Measurements from ENCODE around the gene SUGCT.

Gene SUGCT

DNA sequence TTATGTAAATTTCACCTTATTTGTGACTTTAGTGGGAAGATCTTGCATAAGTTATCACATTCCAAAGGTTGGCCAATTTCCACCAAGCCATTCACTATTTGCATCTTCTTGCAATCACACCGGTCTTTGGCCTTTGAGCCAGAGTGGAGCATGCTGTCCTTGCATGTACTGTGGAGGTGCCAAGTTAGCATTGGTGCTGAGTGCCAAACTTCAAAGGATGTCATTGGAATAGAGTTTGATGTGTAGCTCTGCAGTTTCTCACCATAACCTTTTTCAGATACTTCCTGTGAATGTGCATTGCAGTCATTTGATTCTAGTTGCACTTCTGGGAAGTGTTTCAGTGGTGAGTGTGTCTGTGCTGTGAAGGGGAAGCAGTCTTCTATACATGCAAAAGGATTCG lies 620.6 kb downstream of the SUGCT start:
- DNase-seq: no peak

DNA sequence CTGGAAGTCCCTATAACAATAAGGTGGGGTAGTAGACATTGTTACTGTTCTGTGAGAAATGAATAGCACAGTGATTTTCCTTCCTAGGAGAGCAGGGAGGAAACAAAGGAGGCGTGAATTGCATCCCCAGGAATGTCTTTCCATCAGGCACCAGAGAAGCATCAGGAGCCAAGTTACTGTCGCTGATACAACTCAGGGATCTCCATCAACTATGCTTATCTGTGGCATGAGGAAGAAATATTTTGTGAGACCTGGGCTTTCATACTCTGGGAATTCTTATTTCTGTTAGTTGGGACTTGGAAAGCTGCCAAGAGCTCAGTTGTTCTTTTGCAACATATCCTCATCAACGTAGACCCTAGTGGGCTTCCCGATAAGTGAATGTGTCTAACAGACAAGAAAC lies 622.3 kb downstream of the SUGCT start:
- no peak for DNase-seq

DNA sequence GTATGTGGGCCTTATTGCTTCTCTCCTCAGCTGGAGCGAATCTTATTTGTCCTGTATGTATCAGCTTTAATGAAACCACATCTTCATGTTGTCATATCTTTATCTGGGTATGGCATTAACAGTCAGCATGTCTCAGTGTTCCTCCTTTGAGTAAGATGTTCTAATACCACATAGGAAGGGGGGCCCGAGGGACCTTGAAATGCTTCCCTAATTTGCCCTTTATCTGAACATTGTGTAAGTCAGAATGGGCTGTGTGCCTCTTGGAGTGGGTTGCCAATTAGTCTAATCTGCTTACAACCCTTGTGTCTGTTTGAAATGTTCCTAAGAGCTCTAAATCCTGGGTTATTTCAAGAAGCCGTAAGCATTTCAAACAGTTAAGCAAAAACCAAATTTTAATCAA lies 623.8 kb downstream of the SUGCT start:
- no peak for DNase-seq

DNA sequence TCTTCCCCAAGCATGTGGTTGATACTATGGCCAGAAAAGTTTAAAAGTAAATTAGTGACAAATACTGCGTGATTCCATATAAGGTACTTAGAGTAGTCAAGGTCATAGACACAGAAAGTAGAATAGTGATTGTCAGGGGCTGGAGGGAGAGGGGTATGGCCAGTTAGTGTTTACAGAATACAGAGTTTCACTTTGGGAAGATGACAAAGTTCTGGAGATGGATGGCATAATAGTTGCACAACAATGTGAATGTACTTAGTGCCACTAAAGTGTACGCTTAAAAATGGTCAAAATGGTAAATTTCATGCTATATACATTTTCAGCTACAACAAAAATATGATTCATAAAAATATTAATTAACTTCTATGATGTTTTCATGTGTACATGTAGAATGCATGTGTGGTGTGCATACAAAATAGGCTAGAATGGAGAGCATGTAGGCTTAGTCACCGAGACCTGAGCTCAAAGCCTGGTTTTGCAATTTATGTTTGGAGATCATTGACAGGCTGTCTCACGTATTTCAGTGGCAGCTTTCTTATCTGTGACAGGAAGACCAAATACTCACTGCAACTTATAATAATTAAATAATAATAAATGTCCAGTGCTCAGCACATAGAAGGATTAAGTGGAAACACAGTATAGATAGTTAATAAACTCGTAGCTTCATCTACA lies 625.6 kb downstream of the SUGCT start:
- no peak for DNase-seq

DNA sequence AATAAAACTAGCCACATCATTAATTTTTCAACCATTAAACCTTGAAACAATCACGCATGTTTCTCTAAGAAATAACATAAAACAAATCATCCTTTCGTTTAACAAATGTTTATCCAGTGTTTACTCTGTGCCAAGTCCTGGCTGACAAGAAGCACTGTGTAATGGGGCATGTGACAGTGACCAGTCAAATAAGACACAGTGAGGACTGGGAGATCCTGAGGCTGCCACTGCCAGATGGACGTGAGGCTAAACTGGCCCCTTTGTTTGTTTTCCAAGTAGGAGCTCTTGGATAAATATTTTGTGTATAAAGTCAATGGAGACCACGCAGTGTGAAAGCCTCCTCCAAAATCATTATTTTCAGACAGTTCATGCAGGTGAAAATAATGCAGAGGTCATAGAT lies 626.2 kb downstream of the SUGCT start:
- DNase-seq: no peak

DNA sequence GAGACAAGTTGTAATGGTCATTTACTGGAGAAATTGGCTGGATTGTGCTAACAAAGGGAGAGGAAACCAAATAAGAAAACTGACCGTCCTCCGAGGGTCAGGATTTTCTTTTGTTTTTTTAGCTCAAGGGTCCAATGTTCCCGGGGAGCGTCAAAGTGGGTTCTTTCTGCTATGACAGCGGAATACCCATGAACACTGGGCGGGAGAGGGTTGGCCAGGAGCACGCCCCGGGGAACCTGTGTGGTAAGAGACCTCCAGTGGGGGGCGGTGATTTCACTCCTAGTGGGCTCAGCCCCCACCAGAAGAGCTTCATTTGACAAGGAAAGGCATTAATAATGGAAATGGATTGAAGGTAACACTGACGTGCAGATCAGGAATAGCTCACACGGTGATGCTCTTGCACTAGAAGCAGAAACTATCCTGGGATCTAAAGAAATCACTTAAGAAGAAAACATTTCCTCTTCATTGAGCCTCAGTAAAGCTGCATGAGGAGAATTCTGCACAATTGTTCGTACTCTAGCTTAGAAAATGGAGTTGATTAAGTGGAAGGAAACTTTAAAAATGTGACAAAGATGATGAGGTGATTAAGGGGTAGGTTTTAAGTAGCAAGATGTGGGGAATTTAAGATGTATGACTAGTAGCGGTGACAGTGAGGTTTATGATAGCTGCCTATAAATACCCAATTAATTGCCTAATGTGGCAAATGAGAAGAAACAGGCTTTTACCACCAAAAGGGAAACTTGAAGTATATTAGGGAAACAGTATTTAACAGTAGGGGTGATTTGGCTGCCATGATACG lies 627.2 kb downstream of the SUGCT start:
- DNase-seq: no peak

DNA sequence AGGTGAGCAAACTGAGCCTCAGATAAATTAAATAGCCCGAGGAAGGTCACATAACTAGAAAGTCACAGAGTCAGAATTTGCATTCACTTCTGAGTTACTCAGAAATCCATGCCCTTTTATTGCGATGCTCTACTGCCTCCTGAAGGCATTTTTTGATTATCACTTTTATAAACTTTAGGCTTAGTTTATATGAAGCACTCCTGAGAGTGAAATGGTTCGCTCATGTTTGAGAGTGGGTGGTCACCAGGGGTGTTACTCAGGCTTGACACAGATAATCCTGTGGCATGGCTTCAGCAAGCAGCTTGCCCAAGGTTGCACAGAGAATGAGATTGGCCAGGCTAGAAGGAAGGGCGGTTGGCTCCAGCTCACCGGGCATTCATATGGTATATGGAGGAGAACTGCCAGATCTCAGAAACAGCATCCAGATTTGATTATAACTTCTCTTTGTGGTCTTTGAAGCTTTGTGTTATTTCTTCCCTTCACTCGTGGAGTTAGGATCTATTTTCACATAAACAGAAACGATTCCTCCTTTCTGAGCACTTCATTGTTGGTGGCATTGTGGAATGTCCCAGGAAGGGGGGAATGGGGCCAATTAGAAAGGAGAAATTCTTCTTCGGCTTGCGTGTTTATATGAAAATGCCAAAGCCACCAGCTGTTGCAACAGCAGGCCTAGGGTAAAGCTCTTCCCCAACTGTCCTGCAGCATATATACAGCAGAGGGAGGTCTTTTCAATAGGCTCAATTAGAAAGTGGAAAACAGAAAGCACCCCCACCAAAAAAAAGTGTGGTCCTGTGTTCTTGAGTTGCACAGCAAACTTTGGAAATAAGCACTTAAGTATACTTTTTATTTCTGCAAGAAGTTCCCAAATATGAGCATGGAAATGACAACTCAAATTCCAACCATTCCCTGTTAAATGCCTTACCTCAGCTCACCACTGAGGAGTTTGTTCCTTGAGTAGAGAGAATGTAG lies 628.8 kb downstream of the SUGCT start:
- no peak for DNase-seq

DNA sequence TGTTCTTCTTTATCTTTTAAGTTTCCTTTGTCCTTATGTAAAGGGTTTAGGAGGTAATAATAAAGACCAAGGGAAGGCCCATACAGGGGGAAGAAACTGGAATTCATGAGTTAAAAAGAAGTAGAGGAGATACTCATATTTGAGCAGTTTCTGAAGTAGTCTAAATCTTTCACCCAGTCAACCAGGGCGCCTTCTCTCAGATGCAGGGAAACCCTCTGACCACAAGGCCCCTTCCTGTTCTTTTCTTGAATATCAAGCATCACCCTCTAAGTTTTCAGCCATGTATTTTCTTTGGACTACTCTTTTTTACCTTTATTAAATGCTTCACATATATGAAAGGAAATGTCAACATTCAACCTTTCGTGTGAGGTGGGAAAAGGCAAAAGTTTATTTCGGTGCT lies 630.8 kb downstream of the SUGCT start:
- no peak for DNase-seq

DNA sequence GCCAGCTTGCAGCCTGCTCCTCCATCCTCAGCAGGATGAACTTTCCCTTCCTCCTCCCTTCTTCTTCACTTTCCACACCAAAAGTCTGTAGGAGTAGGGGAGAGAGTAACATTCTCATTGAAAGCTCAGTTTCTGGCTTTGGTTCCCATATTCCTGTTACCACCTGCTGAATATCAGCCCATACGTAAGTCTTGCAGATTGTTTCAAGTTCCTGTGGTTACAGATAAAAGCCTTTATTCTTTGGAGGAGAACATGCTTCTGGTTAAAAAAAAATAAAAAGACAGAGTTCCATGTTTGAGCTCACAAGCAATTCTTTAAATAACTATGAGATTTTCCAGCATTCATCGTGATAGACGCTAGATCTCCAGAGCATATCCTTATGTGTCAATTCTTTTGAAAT lies 637.3 kb downstream of the SUGCT start:
- DNase-seq: no peak

DNA sequence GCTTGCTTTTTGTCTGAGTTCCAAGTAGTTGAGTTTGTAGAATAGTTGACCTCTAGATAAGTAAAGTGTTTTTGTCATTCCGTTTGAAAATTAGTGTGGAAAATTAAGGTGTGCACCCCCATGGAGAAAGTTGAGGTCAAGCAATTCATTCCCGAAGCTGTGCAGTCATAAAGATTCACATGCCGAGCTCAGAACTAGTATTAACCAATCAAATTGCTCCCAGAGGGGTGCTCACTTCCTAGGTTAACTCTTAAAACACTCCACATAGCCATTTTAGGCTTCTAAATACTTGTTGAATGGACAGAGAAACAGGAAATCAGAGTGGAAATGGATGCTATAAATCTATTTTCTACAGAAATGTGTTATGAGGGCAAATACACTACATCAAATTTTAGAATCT lies 638.9 kb downstream of the SUGCT start:
- no peak for DNase-seq

DNA sequence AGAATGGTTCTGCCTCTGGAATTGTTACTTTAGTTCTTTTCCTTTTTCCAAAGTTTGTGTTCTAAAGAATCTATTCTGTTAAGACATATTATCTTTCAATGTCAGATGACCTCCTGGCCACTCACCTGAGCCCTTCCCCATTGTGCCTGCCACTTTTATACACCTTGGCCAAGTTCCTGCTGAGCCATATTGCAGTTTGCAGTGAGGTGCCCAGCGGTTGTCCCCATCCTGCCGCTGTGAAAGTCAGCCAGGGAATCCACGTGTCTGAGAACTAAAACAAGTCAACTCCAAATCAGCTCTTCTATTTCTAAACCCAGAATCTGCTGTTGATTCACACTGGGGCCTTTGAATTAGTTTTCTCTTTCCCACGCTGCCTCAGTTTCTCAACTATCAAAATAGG lies 641.1 kb downstream of the SUGCT start:
- DNase-seq: no peak

DNA sequence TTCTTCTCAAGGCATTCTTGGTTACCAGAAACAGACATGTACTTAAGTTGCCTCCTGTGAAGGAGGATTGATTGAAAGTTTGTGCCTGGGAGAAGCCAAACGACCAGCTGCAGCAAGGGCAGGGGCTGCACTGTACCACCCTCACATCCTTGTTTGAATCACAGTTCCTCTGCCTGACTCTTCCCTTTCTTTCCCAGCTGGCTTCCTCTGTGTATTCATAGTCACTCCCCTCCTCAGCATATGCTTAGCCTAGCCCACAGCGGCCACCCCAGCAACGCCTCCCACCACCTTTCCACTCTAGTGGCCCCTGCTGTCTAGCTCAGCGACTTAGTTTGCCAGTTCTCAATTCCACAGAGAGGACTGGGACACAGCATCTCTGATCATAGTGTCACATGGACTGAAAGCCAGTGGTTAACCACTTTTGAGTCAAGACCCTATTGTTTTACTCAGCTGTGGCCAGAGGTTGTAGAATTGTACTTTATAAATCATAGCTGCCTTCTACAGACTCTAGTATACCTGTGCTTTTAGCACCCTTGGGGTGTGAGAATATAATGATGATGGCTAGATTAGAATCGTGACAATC lies 643.0 kb downstream of the SUGCT start:
- no peak for DNase-seq

DNA sequence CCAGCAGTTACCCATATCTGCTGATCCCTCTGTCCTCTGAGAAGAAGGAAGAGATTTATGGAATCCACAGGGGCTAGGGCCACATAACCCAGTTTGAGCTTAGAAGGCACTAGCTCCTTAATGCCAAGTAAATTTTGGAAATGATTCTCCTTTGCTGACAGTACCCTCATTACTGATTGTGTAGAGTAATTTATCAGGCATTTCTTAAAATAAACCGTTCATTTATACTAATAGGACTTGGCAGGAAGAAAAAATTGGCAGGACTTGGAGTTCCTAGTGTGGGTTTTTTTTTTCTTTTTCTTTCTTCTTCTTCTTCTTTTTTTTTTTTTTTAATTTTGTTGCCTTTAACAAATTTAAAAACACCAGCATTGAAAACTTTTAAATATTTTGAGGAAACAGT lies 645.7 kb downstream of the SUGCT start:
- DNase-seq: no peak

DNA sequence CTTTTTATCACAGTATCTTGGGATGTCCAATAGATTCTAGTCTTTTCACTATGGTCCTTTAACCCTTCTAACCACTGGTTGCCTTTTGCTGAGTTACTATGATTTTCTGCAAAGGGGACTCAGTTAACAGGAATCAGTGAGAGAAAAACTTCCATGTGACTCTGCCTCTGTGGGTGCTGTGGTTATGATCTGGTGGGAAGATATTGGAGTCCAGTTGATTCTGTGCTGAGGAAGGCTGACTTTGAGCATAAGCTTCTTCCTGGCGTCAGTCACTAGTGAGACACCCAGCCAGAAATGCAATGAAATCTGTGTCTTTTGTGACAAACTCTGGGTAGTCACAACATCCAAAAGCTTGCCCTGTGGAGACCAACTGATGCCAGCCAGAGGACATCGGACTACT lies 648.0 kb downstream of the SUGCT start:
- DNase-seq: no peak

DNA sequence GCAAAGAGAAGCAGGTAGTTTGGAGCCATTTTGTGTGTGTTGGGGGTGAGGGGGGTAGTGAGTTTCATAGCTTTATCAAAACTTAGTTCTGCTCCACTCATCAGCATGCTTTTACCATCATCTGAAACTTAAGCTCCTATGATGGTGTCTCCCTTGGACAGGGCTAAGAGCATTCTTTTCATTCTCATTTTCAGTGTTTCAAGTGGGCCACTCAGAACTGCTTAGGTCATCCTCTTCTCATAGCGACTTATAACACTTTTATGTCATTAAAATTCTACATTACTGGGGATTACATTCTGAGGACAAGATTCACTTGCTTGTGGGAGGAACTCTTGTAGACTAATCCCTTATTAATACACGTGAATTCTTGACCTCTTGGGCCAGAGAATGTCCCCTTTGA lies 649.4 kb downstream of the SUGCT start:
- DNase-seq: no peak

DNA sequence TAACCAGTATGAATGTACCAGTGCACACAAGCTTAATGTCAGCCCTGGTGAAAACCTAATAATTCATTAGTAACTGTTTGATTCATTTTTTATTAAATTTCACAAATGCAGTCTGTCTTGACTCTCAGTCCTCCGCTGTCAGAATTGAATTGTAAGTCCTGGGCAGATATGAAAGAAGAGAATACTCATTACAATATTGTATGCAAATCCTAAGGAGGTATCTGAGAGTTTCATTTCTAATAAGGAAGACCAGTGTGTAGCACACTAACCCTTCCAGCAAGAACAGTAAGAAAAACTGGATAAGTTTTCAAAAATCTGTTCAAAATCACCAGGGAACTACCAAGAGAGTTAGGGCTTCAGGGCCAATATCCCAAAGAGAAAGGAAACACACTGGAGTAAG lies 652.1 kb downstream of the SUGCT start:
- DNase-seq: no peak

DNA sequence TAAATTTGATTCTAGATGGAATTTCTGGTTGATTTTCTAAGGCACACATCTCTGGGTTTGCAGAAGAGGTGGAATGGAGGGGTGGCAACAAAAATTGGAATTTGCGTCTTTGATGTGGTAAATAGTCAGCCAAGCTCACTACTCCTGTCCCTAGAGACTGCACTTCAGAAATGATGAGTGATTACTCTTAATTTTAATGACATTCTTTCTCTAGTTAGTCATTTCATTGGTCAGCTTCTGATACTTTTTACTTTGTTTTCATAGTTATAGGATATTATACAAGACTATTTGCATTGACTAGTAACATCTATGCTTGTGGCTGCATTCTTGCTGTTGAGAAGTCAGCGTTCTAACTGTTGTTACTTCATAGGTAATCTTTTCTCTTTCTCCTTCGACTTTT lies 658.3 kb downstream of the SUGCT start:
- DNase-seq: no peak

DNA sequence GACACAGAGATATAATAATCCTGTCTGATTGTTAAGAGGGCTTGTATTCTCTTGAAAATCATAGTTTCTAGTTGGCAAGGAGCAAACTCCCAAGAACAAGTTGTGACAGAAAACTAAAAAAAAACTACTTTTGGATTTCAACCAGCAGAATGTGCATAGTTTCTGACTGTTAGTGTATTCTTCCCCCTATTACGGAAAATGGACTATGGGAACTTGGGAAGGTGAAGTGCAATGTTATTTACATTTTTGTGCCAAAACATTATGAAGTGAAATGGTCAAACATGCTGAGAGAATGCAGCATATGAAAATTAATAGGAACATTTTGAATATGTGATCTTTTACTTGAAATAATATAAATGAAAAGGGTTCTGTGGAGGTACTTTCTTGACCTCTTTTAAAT lies 660.8 kb downstream of the SUGCT start:
- no peak for DNase-seq

DNA sequence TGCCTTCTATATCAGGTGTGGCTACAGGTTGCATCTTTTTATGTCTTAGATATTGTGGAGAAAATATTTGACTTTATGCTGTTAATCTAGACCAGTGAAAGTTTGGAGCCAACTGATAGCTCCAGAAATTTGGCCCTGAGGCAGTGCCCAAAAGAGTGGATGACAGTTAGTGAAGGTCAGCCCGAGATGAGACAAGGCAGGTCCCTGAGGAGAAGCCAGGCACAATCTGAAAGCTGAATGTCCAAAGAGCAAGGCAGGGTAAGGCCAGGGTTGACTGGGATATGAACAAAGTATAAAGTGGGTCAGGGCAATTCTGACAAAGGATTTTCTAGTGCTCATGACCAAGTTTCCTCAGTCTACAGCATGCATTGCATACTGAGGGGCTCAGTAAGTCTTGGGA lies 661.9 kb downstream of the SUGCT start:
- no peak for DNase-seq

DNA sequence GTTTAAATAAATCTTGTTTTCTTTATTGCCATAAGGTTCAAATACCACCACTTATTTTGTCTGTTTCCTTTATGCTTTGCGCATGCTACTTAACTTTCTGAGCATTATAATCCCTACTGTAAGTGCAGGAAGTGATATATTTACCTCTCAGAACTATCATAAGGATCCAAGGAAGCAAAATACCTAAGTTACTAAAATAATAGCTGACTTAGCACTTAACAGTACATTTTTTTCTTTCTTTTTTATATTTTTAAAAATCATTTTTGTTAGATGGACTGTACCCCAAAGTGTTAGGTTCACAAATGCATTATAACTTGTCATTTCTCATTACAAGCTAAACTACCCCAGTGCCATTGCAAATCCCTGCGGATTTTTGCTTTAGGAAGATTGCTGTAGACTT lies 663.8 kb downstream of the SUGCT start:
- no peak for DNase-seq

DNA sequence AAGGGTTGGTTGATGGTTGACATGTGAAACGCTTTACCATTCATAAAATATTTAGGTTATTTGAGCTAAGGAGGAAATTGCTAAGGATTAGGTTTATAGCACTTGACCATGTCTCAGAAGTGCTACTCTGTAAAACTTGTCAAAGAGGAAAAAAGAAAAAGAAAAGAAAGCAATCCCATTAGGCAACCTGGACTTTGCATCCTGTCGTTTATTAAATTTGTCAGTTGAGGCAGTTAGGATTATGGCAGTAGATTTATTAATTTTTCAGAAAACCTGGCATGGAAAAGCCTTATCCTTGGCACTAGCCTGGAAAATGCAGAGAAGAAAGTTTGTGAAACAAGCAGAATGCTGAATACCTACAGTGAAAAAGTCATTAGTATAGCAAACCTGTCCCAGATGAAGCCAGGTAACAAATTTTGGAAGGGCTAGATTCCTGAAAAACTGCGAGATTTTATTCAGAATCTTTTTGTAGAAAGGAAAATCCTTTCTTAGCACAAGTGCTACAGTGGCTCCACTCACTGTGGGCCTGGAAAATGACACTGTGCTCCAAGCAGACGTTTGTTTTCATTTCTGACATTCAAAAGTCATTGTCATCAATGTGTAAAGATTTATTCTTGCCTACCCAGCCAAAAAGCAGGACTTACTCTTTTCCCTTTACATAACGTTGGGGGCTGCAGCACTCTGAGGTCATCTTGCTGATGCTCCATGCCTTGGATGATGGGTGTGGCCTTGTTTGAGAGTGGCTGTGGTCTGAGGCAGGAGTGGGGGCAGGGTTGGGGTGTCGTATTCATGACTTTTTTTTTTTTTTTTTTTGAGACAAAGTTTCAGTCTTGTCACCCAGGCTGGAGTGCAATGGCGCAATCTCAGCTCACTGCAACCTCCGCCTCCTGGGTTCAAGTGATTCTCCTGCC lies 664.9 kb downstream of the SUGCT start:
- no peak for DNase-seq

DNA sequence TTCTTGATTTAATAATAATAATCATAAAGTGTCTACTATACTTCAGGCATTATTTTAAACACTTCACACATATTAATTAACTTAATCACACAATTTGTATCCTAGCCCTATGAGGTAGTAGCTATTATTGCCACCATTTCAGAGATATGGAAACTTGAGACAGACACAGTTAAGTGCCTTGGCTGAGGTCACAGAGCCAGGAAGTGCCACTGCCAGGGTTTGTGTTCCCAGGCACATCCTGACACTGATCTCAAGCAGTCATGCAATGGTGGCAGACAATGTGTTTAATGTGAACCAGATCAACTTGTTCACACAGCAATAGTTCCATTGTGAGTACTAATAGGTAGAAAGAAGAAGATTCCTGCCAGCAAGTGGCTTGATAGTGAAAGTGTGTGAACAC lies 666.0 kb downstream of the SUGCT start:
- no peak for DNase-seq

All from islet precursor cell (in vitro differentiated cells).